HG02840 (cell line): ENCODE data around the gene MAPK8IP1.
A peak's percentile ranks its signal among the peaks of the same experiment; 100 is the strongest.
"Not testable (repeated sequence)": the region's sequence is repeated elsewhere in the genome, so short reads cannot be mapped to it uniquely, and the experiment has no call there.

Experiments
- ATAC-seq: cut with Tn5 transposase; IDR thresholded peaks from one replicate; pipeline ENCODE4 v1.9.1; 2021; ENCODE audit warnings: mild to moderate bottlenecking, moderate library complexity, moderate number of reproducible peaks; ENCODE audit not compliant: unreplicated experiment, low FRiP score

Gene MAPK8IP1

DNA sequence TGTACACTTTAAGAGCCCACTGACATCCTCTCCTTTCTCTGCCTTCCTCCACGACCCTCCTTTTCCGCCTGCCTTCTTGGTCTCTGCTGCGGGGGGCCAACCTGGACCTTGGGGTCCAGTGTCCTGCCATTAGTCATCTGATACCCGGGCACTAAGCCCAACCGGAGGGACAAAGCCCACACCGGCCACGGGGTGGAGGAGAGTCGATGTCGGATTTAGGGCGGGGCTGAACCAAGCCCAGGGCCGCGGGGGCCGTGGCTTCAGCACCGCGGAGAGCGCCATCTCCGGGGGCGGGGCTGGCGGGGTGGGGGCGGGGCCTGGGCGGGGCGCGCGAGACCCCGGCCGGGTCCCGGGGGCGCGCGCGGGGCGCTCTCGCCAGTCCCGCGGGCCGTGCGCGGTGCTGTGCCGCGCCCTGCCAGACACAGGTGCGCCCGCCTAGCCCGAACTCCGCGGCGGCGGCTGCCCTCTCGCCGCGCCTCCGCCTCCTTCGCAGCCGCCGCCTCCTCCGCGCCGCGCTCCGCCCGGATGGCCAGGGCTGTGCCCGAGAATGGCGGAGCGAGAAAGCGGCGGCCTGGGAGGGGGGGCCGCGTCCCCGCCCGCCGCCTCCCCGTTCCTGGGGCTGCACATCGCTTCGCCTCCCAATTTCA is at the start of gene MAPK8IP1:
MAPK8IP1 (plus strand) TSS at position 378 of the 647 bp plus-strand sequence; CDS start at position 548, 170 bp downstream.
- no peak for ATAC-seq

DNA sequence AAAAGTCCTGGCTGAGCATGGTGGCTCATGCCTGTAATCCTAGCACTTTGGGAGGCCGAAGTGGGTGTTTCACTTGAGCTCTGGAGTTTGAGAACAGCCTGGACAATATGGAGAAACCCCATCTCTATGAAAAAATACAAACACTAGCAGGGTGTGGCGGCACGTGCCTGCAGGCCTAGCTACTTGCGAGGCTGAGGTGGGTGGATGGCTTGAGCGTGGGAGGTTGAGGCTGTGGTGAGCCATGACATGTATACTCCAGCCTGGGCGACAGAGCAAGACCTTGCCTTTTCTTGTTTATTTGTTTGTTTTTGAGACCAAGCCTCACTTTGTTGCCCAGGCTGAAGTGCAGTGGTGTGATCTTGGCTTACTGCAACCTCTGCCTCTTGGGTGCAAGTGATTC is 46.2 kb upstream of the MAPK8IP1 start:
- no peak for ATAC-seq

DNA sequence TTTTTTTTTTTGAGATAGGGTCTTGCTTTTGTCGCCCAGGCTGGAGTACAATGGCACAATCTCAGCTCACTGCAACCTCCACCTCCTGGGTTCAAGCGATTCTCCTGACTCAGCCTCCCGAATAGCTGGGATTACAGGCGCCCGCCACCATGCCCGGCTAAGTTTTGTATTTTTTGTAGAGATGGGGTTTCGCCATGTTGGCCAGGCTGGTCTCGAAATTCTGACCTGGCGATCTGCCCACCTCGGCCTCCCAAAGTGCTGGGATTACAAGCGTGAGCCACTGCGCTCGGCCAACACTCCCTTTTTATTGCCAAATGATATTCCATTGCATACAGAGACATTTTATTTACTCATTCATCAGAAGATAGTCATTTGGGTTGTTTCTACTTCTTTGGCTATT is 45.2 kb upstream of the MAPK8IP1 start:
- ATAC-seq = not testable (repeated sequence)

DNA sequence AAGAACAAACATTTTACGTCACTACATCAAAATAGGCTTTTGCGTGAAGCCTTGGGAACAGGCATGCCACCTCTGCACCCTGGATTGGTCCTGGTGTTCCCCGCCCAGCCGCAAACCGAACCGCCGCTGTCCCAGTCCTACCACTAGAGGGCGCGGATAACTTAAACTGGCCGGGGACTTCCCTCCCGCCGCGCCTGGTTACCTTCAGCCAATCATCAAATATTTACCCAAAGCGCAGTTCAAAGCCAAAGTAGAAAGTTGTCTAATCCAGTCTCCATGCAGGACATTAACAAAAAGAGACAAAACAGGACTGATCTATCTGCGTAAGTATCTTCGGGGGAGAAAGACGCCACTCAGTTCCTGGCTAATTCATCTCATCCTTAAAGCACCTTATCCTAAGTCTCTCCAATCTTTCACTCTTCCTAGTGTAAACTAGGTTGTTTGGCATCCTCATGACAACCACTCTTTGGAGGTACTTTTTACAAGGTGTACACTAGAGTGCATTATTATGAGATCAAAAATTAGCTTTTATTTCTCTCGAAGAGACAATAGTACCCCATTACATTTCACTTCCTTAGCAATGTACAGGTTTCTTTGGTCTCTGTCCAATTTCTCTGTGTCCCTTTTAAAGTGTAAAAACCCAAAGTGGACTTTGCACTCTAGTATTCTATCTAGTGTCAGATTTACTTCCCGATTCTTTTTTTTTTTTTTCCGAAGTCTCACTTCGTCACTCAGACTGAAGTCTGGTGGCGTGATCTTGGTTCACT is 42.1 kb upstream of the MAPK8IP1 start:
- no peak for ATAC-seq

- ATAC-seq = no peak
These were observed 40.5 kb upstream of the MAPK8IP1 start for GRCh38 chr11:45844822-45845578.

GRCh38 chr11:45846174-45846675 is 39.2 kb upstream of the MAPK8IP1 start:
- no peak for ATAC-seq

DNA sequence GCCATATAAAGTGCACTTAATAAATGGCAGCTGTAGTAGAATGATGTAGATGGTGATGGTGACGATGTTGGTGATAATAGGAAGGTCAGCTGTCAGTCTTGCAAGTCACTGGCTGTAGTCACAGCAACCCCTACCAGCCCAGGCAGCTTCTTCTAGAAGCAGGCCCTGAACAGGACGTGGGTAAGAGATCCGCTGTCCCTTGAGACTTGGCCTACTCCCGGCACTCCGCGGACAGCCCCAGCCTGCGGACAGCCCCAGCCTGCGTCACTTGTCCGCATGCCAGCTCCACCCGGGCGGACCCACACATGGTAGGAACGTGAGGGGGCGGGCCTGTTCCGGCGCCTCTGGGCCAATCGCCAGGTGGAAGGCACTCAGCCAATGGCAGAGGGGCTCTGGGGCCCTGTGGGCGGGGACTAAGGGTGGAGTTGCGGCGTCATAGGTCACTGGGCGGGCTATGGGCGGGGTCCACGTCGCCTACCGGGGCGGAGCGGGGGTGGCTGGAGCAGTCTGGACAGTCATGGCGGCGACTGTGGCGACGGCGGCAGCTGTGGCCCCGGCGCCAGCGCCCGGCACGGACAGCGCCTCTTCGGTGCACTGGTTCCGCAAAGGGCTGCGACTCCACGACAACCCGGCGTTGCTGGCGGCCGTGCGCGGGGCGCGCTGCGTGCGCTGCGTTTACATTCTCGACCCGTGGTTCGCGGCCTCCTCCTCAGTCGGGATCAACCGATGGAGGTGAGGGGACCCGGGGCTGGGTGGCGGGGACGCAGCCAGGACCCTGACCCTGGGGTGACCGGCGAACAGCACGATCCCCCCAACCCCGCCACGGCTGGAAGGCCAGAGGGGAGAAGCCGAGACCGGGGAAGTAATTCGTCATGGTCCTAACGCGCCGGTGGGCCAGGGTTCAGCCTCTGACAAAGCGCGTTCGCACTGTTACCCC is 38.2 kb upstream of the MAPK8IP1 start, which contains the start of gene CRY2:
CRY2 (plus strand) TSS at position 502 of the 937 bp plus-strand sequence; CDS start at position 518, 16 bp downstream.
- peak; percentile 98 for ATAC-seq

DNA sequence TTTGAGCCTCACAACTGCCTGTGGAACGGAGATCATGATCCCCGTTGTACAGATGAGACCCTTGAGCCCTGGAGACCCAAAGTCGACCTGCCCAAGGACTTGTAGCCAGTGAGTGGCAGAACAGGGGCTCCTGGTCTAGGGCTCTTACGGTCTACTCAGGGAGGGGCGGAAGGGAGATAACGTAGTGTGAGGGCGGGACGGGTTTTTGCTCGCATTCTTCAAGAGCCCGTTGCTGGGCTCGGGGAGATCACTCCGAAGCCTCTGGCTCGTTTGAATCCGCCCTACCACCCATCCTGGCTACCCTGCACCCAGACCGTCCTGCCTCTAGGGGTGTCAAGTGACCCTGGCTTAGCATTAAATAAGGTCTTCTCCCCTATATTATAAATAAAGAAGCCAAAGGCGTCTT is 37.5 kb upstream of the MAPK8IP1 start:
- ATAC-seq = peak; percentile 2

- no peak for ATAC-seq
These were observed 36.8 kb upstream of the MAPK8IP1 start for GRCh38 chr11:45848654-45849081.

DNA sequence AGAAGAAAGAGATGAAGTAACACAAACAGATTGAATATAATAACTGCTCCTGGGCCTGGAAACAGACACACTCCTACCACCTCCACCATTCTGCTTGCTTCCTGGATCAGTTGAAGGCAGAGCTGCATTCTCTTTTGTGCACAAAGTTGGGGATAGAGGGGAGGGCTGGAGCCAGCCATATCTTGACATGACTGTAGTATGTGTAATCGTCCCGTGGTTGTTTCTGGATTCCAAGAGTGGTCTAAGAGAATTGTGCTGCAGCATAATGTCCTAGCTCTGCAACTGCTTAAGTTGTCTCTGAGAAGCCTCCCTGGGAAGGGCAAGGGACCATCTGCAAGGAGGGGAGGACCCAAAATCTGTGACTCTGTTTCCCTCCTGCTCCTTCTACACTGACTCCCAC is 35.0 kb upstream of the MAPK8IP1 start:
- ATAC-seq = no peak

DNA sequence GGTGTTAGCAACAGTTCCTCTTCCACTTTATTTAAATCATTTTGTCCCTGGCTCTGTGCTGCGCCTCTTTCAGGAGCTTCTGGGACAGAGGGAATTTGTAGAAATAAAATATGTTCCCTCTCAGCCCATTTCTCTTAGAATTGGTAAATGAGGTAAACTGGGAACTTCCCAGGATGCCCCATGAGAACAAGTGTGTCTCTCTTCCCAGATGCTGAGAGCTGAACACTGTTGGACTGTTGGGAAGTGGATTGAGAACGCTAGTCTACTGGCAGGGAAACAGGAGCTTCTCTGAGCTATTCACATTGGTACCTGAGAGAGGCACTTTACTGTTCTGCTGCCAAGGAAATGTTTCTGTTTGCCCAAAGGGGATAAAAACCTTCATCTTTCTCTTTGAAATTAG is 34.2 kb upstream of the MAPK8IP1 start:
- no peak for ATAC-seq

DNA sequence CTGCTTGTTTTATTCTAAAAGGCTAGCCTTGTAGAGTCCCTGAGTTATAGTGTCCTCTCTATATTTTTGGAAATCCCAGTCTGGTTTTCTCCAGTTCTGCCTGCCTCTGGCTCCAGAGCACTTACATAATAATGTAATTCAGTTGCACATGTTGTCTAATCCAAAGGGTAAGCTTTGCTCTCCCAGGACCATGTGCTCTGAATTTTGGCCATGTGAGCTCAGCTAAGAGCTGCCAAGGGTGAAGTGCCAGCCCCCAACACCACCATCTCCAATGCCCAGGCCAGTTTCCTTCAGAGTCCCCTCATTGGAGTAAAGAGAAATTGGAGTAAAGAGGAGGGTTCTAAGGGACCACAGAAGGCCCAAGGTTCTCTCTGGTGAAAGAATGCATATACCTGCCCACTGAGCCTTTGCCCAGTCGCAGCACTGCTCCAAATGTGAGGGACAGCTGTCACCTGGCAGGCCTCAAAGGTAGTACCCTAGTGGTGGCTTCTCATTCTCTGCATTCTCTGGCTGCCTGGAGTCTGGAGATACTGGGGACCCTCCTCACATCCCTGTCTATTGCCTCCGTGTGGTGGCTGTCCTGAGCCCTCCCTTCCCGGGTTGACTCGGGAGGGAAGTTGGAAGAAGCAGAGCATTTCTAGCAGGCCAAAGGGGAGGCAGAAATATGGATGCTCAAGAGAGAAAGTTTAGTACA is 33.3 kb upstream of the MAPK8IP1 start:
- no peak for ATAC-seq

- no peak for ATAC-seq
These were observed 32.7 kb upstream of the MAPK8IP1 start for GRCh38 chr11:45852712-45853101.

GRCh38 chr11:45853332-45854219 is 31.9 kb upstream of the MAPK8IP1 start:
- ATAC-seq = no peak

DNA sequence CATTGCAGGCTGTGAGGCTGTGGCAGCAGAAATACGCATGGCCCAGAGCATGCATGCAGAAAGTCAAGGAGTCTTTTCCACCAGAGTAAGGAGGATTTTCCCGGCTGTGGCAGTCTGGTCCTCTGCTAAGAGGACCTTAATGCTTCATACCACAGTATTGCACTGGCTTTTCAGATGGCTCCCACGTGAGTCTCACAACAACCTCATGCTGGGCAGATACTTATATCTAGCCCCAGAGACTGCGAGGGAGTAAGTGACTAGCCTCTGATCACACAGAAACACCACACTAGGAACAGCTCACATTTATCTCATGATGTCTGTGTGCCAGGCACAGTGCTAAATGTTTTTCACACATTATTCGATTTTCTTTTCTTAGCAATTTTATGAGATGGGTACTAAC is 30.1 kb upstream of the MAPK8IP1 start:
- ATAC-seq = no peak

- no peak for ATAC-seq
These were observed 29.4 kb upstream of the MAPK8IP1 start for GRCh38 chr11:45856044-45856468.

DNA sequence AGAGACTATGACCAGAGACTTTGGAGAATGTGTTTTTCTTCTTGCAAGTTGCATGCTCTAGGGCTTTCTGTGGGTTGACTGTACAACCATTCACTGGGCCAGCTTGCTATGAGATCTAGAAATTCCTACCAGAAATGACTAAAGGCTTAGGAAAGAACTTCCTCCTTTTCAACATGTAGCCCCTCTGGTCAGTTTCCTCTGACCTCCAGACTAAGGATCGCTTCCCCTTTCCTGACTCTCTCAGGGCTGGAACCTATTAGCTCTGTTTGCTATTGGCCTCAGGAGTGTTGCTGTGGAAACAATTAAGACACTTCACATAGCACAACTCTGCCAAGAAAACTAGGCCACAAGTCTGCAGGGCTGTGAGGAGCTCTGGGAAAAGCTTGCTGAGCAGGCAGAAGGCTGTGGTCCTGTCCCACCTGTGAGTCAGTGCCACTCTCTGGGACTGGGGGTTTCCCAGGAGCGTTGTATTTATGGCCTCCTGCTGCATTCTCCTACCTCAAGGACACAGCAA is 27.4 kb upstream of the MAPK8IP1 start:
- ATAC-seq = no peak
